H9 (cell line): ENCODE data around the gene LRP1B. TPM values are rescaled to one million over a fixed set of nuclear protein-coding genes. Genes with fewer than 3 reads are reported as not detected.

Experiments
- DNase-seq: peaks from one replicate; pipeline ENCODE4 v3.0.0-alpha.2; 2017
- H2AFZ ChIP-seq: one replicate; pipeline ENCODE4 v1.6.1; 2013; ENCODE audit warnings: mild to moderate bottlenecking, low read length, control low read depth, moderate library complexity
- H2AK5ac ChIP-seq: 2 replicates; pipeline ENCODE4 v1.6.1; 2013; ENCODE audit warnings: low read length, control low read depth, mixed read lengths; ENCODE audit not compliant: insufficient read length
- H2BK120ac ChIP-seq: one replicate; pipeline ENCODE4 v1.6.1; 2013; ENCODE audit warnings: low read depth, mild to moderate bottlenecking, low read length, control low read depth, inconsistent platforms; ENCODE audit not compliant: poor library complexity, severe bottlenecking
- H2BK12ac ChIP-seq: 2 replicates; pipeline ENCODE4 v1.6.1; 2013; ENCODE audit warnings: low read length, control low read depth, mixed read lengths, low read depth; ENCODE audit not compliant: insufficient read length
- H2BK15ac ChIP-seq: 2 replicates; pipeline ENCODE4 v1.6.1; 2013; ENCODE audit warnings: low read depth, low read length, control low read depth
- H2BK20ac ChIP-seq: one replicate; pipeline ENCODE4 v1.6.1; 2013; ENCODE audit warnings: low read depth, mild to moderate bottlenecking, low read length, control low read depth, inconsistent platforms; ENCODE audit not compliant: poor library complexity, severe bottlenecking
- H2BK5ac ChIP-seq: 2 replicates; pipeline ENCODE4 v1.6.1; 2013; ENCODE audit warnings: low read length, control low read depth, mixed read lengths; ENCODE audit not compliant: insufficient read length
- H3K14ac ChIP-seq: 2 replicates; pipeline ENCODE4 v1.6.1; 2013; ENCODE audit warnings: low read length, control low read depth; ENCODE audit not compliant: insufficient read depth
- H3K18ac ChIP-seq: 2 replicates; pipeline ENCODE4 v1.6.1; 2013; ENCODE audit warnings: low read depth, mild to moderate bottlenecking, mixed read lengths, low read length, control low read depth; ENCODE audit not compliant: insufficient read length
- H3K23ac ChIP-seq: 2 replicates; pipeline ENCODE4 v1.6.1; 2013; ENCODE audit warnings: low read length, control low read depth, mixed read lengths, low read depth; ENCODE audit not compliant: insufficient read length
- H3K23me2 ChIP-seq: 2 replicates; pipeline ENCODE4 v1.6.1; 2013; ENCODE audit warnings: low read depth, mild to moderate bottlenecking, mixed read lengths, low read length, control low read depth; ENCODE audit not compliant: insufficient read length, poor library complexity, severe bottlenecking
- H3K27ac ChIP-seq: 2 replicates; pipeline ENCODE4 v1.5.1; 2013; ENCODE audit warnings: low read length, control low read depth, mixed read lengths, low read depth; ENCODE audit not compliant: insufficient read length
- H3K27me3 ChIP-seq: 2 replicates; pipeline ENCODE4 v1.6.1; 2013; ENCODE audit warnings: low read length, control low read depth, inconsistent platforms; ENCODE audit not compliant: insufficient read depth
- H3K4ac ChIP-seq: 2 replicates; pipeline ENCODE4 v1.6.1; 2013; ENCODE audit warnings: low read depth, mild to moderate bottlenecking, control low read depth, inconsistent platforms, low read length, moderate library complexity
- H3K4me1 ChIP-seq: 2 replicates; pipeline ENCODE4 v1.6.1; 2013; ENCODE audit warnings: low read length, control low read depth, inconsistent platforms; ENCODE audit not compliant: insufficient read depth
- H3K4me2 ChIP-seq: 2 replicates; pipeline ENCODE4 v1.6.1; 2013; ENCODE audit warnings: low read length, control low read depth, mixed read lengths; ENCODE audit not compliant: insufficient read length, insufficient read depth
- H3K56ac ChIP-seq: 2 replicates; pipeline ENCODE4 v1.6.1; 2013; ENCODE audit warnings: low read depth, mild to moderate bottlenecking, mixed read lengths, low read length, control low read depth; ENCODE audit not compliant: insufficient read length
- H3K79me1 ChIP-seq: 2 replicates; pipeline ENCODE4 v1.6.1; 2013; ENCODE audit warnings: low read depth, mild to moderate bottlenecking, moderate library complexity, low read length, control low read depth, inconsistent platforms; ENCODE audit not compliant: insufficient read depth, poor library complexity, severe bottlenecking
- H3K79me2 ChIP-seq: 2 replicates; pipeline ENCODE4 v1.6.1; 2013; ENCODE audit warnings: low read length, control low read depth, inconsistent platforms; ENCODE audit not compliant: insufficient read depth
- H3K9ac ChIP-seq: 2 replicates; pipeline ENCODE4 v1.6.1; 2013; ENCODE audit warnings: low read length, control low read depth, mixed read lengths; ENCODE audit not compliant: insufficient read length; ENCODE audit errors: extremely low read depth
- H3K9me3 ChIP-seq: one replicate; pipeline ENCODE4 v1.6.1; 2013; ENCODE audit warnings: low read depth, low read length, inconsistent platforms; ENCODE audit not compliant: control insufficient read depth
- H3T11ph ChIP-seq: one replicate; pipeline ENCODE4 v1.6.1; 2013; ENCODE audit warnings: mild to moderate bottlenecking, low read length, control low read depth, inconsistent platforms
- H4K20me1 ChIP-seq: one replicate; pipeline ENCODE4 v1.6.1; 2013; ENCODE audit not compliant: control insufficient read depth, insufficient read length, insufficient read depth
- H4K5ac ChIP-seq: 2 replicates; pipeline ENCODE4 v1.6.1; 2013; ENCODE audit warnings: low read depth, mild to moderate bottlenecking, mixed read lengths, low read length, control low read depth; ENCODE audit not compliant: insufficient read length
- H4K8ac ChIP-seq: replicated peaks from 2 replicates; pipeline ENCODE4 v1.6.1; 2013; ENCODE audit warnings: low read length, control low read depth, mixed read lengths, low read depth; ENCODE audit not compliant: insufficient read length
- H4K91ac ChIP-seq: 2 replicates; pipeline ENCODE4 v1.6.1; 2013; ENCODE audit warnings: low read depth, mild to moderate bottlenecking, moderate library complexity, mixed read lengths, low read length, control low read depth; ENCODE audit not compliant: insufficient read length
- H3K27ac Mint-ChIP-seq, 3 experiments: 2 replicates in 2 of 3; 3 replicates in 1 of 3; pipeline ENCODE4 v1.8.0; 2020 to 2021; ENCODE audit warnings: mixed read lengths in 3 of 3, mild to moderate bottlenecking in 1 of 3, moderate library complexity in 1 of 3
- H3K27me3 Mint-ChIP-seq: 2 replicates; pipeline ENCODE4 v1.8.0; 2021; ENCODE audit warnings: low read depth, mild to moderate bottlenecking, moderate library complexity, mixed read lengths
- H3K36me3 Mint-ChIP-seq, 3 experiments: 2 replicates in 2 of 3; 3 replicates in 1 of 3; pipeline ENCODE4 v1.8.0; 2020 to 2021; ENCODE audit warnings: low read depth in 3 of 3, mixed read lengths in 3 of 3; ENCODE audit not compliant: insufficient read depth in 1 of 3
- H3K4me1 Mint-ChIP-seq, 2 experiments: 2 replicates each; pipeline ENCODE4 v1.8.0; 2020; ENCODE audit warnings: mixed read lengths in 2 of 2
- H3K4me3 Mint-ChIP-seq, 2 experiments: 2 replicates in 1 of 2; 3 replicates in 1 of 2; pipeline ENCODE4 v1.8.0; 2020 to 2021; ENCODE audit warnings: mild to moderate bottlenecking in 2 of 2, mixed read lengths in 2 of 2, moderate library complexity in 1 of 2
- H3K9me3 Mint-ChIP-seq, 2 experiments: 2 replicates in 1 of 2; 3 replicates in 1 of 2; pipeline ENCODE4 v1.8.0; 2020; ENCODE audit warnings: mild to moderate bottlenecking in 2 of 2, mixed read lengths in 2 of 2, moderate library complexity in 1 of 2
- total RNA-seq: library from RNA; stranded (reverse); gene quantifications from 2 replicates; pipeline ENCODE4 v1.2.1, GENCODE V29; 2021
- TF ChIP-seq, protein P1 (sequence below): fragments of 200-600 bp; sonication (generic); conservative IDR thresholded peaks from 3 replicates; pipeline ENCODE4 v1.8.0; 2021; ENCODE audit warnings: antibody characterized with exemption, mild to moderate bottlenecking

The LRP1B gene
- total RNA-seq, 1 experiment from 2014 or later: not detected

- Histone ChIP-seq H2AFZ (no peak overlapping the region), H3K9ac (no peak overlapping the region), H3K27ac (no peak overlapping the region), H4K8ac (no peak overlapping the region), H3K23ac (no peak overlapping the region), H4K20me1 (no peaks in the 10 kb centered on the region), H3K79me1 (no peaks in the 10 kb centered on the region), H2BK120ac (no peak overlapping the region), H3K18ac (no peak overlapping the region), H2BK20ac (no peak overlapping the region), H2BK5ac (no peak overlapping the region), H4K5ac (no peak overlapping the region), H3K9me3 (no peaks in the 10 kb centered on the region), H3T11ph (no peak overlapping the region), H2BK12ac (no peak overlapping the region), H4K91ac (no peak overlapping the region), H2BK15ac (no peak overlapping the region), H3K4ac (no peak overlapping the region), H2AK5ac (no peak overlapping the region), H3K27me3 (no peaks in the 10 kb centered on the region), H3K56ac (no peak overlapping the region), H3K4me2 (no peak overlapping the region), H3K23me2 (no peaks in the 10 kb centered on the region), H3K4me1 (peaks cover 2% of the 10 kb centered on the region; the same call in 1 of the 2 replicates), H3K79me2 (no peaks in the 10 kb centered on the region), H3K14ac (no peak overlapping the region)
- H3K4me3 Mint-ChIP-seq: no peak overlapping the region
- H3K4me1 Mint-ChIP-seq: peaks cover 0 to 10% of the 10 kb centered on the region in 2 experiments; a peak in 2 of 4 replicates
- no peak overlapping the region for H3K27ac Mint-ChIP-seq
- H3K36me3 Mint-ChIP-seq: no peaks in the 10 kb centered on the region
- TF ChIP-seq, protein P1, sequence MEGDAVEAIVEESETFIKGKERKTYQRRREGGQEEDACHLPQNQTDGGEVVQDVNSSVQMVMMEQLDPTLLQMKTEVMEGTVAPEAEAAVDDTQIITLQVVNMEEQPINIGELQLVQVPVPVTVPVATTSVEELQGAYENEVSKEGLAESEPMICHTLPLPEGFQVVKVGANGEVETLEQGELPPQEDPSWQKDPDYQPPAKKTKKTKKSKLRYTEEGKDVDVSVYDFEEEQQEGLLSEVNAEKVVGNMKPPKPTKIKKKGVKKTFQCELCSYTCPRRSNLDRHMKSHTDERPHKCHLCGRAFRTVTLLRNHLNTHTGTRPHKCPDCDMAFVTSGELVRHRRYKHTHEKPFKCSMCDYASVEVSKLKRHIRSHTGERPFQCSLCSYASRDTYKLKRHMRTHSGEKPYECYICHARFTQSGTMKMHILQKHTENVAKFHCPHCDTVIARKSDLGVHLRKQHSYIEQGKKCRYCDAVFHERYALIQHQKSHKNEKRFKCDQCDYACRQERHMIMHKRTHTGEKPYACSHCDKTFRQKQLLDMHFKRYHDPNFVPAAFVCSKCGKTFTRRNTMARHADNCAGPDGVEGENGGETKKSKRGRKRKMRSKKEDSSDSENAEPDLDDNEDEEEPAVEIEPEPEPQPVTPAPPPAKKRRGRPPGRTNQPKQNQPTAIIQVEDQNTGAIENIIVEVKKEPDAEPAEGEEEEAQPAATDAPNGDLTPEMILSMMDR: no peak
- H3K27me3 Mint-ChIP-seq: no peaks in the 10 kb centered on the region
- DNase-seq: no peak
- H3K9me3 Mint-ChIP-seq: no peaks in the 10 kb centered on the region
Observed at GRCh38 chr2:141523199-141523598, 607.6 kb downstream of the LRP1B start.
